Effector CD8-positive, alpha-beta T cell (primary cell): Measurements from ENCODE around the gene MYO1E.

Experiments used
- DNase-seq: peaks from one replicate; lab custom pipeline; 2025; lab: John Stamatoyannopoulos, UW

Gene MYO1E

DNA sequence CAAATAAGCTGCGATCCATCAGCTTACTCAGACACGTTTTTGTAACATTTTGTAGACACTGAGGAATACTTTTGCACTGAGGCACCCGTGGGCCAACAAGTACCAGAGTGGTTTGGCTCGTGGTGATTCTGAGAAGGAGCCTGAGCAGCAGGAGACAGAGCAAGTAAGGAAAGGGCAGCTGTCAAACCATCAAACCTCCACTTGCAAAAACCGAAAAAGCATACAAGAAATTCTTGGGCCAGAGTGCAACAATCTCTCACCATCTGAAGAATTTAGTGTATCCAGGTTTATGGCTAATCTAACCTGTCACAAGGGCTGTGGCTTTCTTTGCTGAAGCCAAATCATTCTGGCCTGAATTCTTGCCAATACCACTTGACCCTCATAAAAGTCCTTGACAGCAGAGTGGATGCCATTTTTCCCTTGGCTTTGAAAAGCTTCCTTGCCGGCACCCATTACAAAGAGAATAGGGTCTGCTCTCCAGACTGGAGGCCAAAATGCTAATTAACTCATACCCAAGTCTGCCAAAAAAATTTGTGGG lies 56.7 kb downstream of the MYO1E start:
- DNase-seq, result no peak

DNA sequence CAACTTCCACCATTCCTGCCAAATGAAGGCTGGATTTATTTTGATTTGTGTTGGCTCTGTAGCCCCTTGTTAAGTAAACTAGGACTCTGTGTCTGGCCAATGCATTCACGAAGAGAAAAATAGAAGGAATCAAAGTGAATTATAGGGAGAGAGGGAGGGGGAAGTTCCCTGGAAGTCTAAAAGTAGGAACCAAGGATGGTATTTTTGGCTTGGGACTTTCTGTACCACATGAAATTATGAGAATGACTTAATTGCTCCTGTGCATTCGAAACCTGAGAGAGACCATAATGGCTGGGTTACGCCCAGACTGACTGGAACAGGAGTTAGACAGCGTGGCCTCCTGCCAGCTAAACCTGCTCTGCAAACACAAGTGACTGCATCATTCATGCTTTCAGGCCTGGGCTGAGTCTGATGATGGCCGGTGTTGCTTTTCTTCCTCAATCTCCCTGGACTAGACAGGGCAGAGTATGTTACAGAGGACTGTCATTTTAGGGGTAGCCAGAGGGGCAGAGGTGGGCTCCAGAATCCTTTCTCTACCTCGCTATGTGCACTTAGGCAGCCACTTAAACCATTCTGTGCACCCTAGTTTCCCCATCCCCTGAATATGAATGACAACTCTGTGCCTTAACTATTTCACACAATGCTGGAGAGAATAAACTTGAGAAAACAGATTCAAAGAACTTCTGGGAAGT lies 58.9 kb downstream of the MYO1E start:
- no peak for DNase-seq

DNA sequence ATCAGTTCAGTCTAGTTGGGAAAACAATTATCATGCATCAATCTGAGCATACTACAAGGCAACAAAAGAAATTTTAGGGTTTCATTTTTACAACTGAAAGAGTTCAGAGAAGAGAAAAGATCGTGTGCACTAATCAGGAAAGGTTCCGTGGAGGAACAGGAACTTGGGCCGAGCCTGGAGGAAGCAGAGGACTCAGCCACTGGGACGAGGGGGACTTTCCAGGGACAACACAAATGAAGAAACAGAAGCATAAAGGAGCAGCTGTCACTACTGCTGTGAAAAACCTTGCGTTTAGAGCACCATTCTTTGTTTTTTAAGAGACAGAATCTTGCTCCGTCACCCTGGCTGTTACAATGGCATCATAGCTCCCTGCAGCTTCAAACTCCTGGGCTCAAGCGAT lies 60.5 kb downstream of the MYO1E start:
- no peak for DNase-seq

GRCh38 chr15:59311195-59311594 lies 61.5 kb downstream of the MYO1E start:
- DNase-seq, result no peak

DNA sequence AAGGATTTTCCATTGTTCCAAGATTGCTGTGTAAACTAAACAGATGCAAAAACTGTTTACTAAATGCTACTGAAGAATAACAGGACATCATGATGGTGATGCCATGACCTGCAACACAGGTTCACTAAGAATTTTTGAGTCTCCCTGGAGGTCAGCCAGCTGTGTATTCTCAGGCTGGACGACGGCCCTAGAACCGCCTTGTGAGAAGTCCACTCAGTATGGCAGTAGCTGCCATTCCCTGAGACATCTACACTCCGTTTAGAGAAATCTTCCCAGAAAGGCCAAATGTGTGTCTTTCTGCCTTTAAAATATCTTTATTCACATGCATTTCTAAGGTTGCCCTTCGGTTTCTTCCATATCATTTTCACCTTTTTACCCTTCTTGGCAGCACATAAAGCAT lies 63.3 kb downstream of the MYO1E start:
- no peak for DNase-seq

GRCh38 chr15:59307165-59307537 lies 65.5 kb downstream of the MYO1E start:
- no peak for DNase-seq

DNA sequence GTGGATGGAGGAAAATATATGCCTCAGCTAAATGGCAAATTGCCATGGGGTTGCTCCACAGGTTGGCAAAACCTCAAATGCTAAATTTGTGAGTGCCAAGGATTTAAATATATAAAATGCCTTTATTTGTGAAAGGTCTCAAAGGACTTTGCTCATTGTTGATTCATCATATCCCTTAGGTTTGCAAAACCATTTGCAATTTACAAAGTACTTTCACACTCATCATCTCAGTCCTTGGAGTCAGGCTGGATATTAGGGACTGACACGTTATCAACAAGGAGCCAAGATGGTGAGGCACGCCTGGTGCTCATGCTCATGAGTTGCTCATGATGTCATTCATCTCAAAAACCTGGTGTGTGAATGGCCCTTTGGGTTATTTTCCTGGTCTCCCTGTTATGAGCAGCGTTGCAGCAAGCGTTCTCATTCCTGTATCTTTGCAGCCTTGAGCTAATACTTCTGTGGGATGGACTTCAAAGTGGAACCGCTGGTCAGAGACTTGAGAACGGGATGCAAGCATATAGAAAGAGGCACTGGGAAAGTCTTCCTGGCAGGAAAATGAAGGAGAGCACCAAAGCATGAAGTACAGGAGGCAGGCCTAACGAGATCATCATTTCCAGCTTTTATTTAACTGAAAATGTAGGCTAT lies 66.0 kb downstream of the MYO1E start:
- no peak for DNase-seq

- no peak for DNase-seq
Measured at GRCh38 chr15:59304807-59305206, 67.9 kb downstream of the MYO1E start.

DNA sequence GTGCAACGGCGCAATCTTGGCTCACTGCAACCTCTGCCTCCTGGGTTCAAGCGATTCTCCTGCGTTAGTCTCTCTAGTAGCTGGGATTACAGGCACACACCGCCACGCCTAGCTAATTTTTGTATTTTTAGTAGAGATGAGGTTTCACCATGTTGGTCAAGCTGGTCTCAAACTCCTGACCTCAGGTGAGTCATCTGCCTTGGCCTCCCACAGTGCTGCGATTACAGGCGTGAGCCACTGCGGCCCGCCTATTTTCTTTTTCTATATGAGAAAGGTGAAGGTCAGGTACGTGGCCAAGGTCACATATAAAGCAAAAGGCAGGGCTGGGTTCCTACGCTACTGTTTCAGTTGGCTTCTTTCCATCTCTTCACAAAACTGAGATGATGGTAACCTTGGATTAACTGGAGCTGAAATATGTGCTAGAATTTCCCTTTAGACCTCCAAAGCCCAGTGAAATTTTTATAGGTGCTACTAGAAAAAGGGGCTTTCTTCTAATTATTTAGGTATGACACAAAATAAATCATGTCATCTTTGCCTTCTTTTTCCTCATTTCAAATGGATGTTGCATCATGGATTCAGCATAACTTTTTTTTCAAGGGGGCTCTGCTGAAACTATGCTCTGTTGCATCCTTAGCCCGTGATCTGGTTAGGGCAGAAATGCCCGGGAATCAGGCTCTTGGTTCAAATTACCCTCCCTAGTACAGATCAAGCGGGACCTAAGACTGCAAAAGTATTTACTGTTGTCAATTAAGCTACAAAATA lies 68.5 kb downstream of the MYO1E start:
- DNase-seq, result no peak

- DNase-seq, result no peak
Measured at GRCh38 chr15:59303633-59304032, 69.0 kb downstream of the MYO1E start.

GRCh38 chr15:59303136-59303535 lies 69.5 kb downstream of the MYO1E start:
- DNase-seq, result no peak

- DNase-seq, result no peak
Measured at GRCh38 chr15:59301527-59301926, 71.1 kb downstream of the MYO1E start.

- DNase-seq, result no peak
Measured at GRCh38 chr15:59300618-59301139, 72.0 kb downstream of the MYO1E start.

GRCh38 chr15:59299929-59300617 lies 72.6 kb downstream of the MYO1E start:
- peak; percentile 11 for DNase-seq

DNA sequence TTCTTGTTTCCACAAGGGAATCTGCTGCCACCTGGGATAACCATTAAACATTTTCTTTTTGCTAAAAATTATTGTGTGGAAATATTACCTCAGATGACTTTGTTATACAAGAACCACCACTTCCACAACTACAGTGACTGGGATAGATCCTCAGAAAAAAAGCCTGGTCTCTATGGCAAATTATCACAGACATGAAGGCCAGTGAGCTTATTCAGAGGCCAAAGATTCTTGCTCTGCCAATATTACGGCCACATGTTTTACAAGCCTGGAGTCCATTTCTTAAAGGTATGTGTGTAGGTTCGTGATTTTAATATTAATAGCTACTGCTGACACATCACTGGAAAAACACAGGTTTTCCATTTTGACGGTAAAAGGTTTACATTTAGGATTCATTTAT lies 73.8 kb downstream of the MYO1E start:
- DNase-seq, result no peak

GRCh38 chr15:59298225-59298853 lies 74.3 kb downstream of the MYO1E start:
- no peak for DNase-seq

DNA sequence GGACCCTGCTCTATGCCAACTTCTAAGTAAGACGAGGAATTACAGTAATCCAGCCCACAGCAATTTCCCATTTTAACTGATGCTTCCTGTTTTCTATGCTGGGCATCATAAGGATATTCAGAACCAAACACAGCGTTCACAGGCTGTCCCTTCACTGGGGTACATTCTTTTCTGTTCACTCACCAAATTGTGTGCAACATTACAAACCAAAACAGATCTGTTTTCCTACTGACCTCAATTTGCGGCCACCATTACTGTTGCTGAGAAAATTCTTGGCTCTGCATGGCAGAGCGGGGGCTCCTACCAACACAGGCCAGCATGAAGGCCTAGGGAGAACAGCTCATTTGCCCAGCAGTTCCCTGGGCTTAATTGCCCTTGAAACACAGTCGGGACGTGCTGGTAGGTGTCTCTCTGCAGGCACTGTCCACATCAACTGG lies 76.5 kb downstream of the MYO1E start:
- DNase-seq, result no peak

- no peak for DNase-seq
Measured at GRCh38 chr15:59295261-59296001, 77.2 kb downstream of the MYO1E start.

GRCh38 chr15:59294574-59295260 lies 78.0 kb downstream of the MYO1E start:
- DNase-seq, result no peak
